GM12874 (cell line): ENCODE results near the gene ENAH.

ENCODE experiments used
- CTCF ChIP-seq: IDR thresholded peaks from 2 replicates; pipeline ENCODE4 v1.5.1; 2011; ENCODE audit warnings: low read depth, mild to moderate bottlenecking, control low read depth, low read length, moderate library complexity; ENCODE audit not compliant: insufficient read depth

ENAH gene

GRCh38 chr1:225511828-225512381, 141.0 kb downstream of the ENAH start:
- TF ChIP-seq CTCF: no peak

- TF ChIP-seq CTCF: no peak
Measured at GRCh38 chr1:225509770-225510169, 143.2 kb downstream of the ENAH start.

GRCh38 chr1:225509376-225509707, 143.6 kb downstream of the ENAH start:
- no peak for TF ChIP-seq CTCF

GRCh38 chr1:225508538-225509375, 144.2 kb downstream of the ENAH start:
- no peak for TF ChIP-seq CTCF

GRCh38 chr1:225506727-225507126, 146.2 kb downstream of the ENAH start:
- TF ChIP-seq CTCF: no peak

GRCh38 chr1:225504776-225505175, 148.1 kb downstream of the ENAH start:
- TF ChIP-seq CTCF: no peak

- TF ChIP-seq CTCF: no peak
Measured at GRCh38 chr1:225500624-225501192, 152.2 kb downstream of the ENAH start.
